ENCODE results near the gene CYP27B1. TPM values are rescaled to one million over a fixed set of nuclear protein-coding genes. Genes with fewer than 3 reads are reported as not detected.
A peak's percentile ranks its signal among the peaks of the same experiment; 100 is the strongest.

CYP27B1 gene
- total and polyA plus RNA-seq, 9 of the 15 experiments (the other 6 are each of a cell fraction or from before 2014, with no cell fraction given): 0.18 to 4.2 (median 1.8) TPM

DNA sequence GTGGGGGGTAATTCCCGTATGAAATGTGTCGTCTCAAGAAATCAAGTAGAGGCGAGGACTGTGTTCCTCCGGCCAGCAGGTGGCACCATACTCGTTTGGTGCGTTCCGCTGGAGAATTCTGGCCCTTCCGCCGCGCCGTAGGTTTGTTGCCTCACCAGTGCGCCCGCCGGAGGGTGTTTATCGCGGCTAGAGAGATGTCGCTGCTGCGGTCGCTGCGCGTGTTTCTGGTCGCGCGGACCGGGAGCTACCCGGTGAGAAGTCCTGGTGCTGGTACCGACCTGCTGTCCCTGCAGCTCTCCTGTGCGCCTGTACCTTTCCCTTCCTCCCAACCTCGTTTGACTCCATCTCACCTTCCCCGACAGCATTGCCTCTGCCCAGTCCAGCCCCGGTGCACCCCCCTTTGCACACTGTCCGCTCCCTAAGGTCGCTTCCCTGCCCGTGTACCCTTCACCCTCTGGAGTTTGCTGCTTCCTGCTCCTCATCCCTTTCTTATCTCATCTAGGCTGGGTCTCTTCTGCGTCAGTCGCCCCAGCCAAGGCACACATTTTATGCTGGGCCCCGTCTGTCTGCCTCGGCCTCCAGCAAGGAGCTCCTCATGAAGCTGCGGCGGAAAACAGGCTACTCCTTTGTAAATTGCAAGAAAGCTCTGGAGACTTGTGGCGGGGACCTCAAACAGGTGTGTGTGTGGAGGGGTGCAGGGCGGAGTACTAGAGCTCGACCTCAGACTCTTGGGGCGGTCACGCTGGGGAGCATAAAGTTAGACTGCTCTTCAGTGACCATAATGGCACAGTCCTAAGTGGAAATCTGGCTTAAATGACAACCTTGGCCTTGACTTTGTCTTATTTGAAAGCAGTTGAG, 16.0 kb upstream of the CYP27B1 start, which contains the start of gene TSFM (continued):
- peak; percentile 85 for TF ChIP-seq JUND (IDR thresholded peaks at IDR 0.05; ENCODE audit: borderline replicate concordance, low read depth, low read length)
- TF ChIP-seq JUND (tag; IDR thresholded peaks at IDR 0.05; ENCODE audit: borderline replicate concordance, low read depth, low read length): peak; percentile 61; the same call in 1 of the 3 replicates
- TF ChIP-seq RBM14 (IDR thresholded peaks at IDR 0.05; ENCODE audit: borderline replicate concordance, insufficient read depth, low read depth, low read length): no peak
- TF ChIP-seq RBM22 (IDR thresholded peaks at IDR 0.05; ENCODE audit: low read depth, low read length, poor library complexity, severe bottlenecking): no peak
- TF ChIP-seq, protein P1, sequence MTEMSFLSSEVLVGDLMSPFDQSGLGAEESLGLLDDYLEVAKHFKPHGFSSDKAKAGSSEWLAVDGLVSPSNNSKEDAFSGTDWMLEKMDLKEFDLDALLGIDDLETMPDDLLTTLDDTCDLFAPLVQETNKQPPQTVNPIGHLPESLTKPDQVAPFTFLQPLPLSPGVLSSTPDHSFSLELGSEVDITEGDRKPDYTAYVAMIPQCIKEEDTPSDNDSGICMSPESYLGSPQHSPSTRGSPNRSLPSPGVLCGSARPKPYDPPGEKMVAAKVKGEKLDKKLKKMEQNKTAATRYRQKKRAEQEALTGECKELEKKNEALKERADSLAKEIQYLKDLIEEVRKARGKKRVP (CRISPR knock-in tag; IDR thresholded peaks at IDR 0.05): peak; percentile 57; the same call in 1 of the 2 replicates
- no peak for TF ChIP-seq XRCC3 (IDR thresholded peaks at IDR 0.05)
- no peak for TF ChIP-seq MTF1 (CRISPR knock-in tag; IDR thresholded peaks at IDR 0.05; ENCODE audit: borderline replicate concordance)
- no peak for TF ChIP-seq ZFP1 (CRISPR knock-in tag; IDR thresholded peaks at IDR 0.05)
- no peak for TF ChIP-seq ZNF507 (tag; conservative IDR thresholded peaks at IDR 0.05)
- no peak for TF ChIP-seq CCAR2 (IDR thresholded peaks at IDR 0.05; ENCODE audit: low read depth, low read length)
- peak; percentile 96 for TF ChIP-seq CEBPB (tag; IDR thresholded peaks at IDR 0.05)
- TF ChIP-seq RBM34 (IDR thresholded peaks at IDR 0.05; ENCODE audit: borderline replicate concordance, insufficient read depth, low read length): no peak
- TF ChIP-seq HDAC8 (tag; IDR thresholded peaks at IDR 0.05): 0 out of 2 replicates have a peak, but pooled peaks have one; percentile 28
- no peak for TF ChIP-seq CHCHD3 (CRISPR knock-in tag; IDR thresholded peaks at IDR 0.05)
- TF ChIP-seq MAFF (IDR thresholded peaks at IDR 0.05; ENCODE audit: low read length): no peak
- no peak; the same call in 1 of the 2 replicates for TF ChIP-seq MYNN (IDR thresholded peaks at IDR 0.05)
- TF ChIP-seq MYNN (CRISPR knock-in tag; IDR thresholded peaks at IDR 0.05): no peak
- TF ChIP-seq E2F3 (CRISPR knock-in tag; IDR thresholded peaks at IDR 0.05): no peak; the same call in 1 of the 2 replicates
- no peak for TF ChIP-seq RAD51 (IDR thresholded peaks at IDR 0.05; ENCODE audit: borderline replicate concordance, low read depth)
- TF ChIP-seq, protein P2, sequence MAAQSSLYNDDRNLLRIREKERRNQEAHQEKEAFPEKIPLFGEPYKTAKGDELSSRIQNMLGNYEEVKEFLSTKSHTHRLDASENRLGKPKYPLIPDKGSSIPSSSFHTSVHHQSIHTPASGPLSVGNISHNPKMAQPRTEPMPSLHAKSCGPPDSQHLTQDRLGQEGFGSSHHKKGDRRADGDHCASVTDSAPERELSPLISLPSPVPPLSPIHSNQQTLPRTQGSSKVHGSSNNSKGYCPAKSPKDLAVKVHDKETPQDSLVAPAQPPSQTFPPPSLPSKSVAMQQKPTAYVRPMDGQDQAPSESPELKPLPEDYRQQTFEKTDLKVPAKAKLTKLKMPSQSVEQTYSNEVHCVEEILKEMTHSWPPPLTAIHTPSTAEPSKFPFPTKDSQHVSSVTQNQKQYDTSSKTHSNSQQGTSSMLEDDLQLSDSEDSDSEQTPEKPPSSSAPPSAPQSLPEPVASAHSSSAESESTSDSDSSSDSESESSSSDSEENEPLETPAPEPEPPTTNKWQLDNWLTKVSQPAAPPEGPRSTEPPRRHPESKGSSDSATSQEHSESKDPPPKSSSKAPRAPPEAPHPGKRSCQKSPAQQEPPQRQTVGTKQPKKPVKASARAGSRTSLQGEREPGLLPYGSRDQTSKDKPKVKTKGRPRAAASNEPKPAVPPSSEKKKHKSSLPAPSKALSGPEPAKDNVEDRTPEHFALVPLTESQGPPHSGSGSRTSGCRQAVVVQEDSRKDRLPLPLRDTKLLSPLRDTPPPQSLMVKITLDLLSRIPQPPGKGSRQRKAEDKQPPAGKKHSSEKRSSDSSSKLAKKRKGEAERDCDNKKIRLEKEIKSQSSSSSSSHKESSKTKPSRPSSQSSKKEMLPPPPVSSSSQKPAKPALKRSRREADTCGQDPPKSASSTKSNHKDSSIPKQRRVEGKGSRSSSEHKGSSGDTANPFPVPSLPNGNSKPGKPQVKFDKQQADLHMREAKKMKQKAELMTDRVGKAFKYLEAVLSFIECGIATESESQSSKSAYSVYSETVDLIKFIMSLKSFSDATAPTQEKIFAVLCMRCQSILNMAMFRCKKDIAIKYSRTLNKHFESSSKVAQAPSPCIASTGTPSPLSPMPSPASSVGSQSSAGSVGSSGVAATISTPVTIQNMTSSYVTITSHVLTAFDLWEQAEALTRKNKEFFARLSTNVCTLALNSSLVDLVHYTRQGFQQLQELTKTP (IDR thresholded peaks at IDR 0.05; ENCODE audit: low read depth in 1 of 2, partially characterized antibody in 2 of 2): peak; percentile 51 to 81
- TF ChIP-seq, protein P3, sequence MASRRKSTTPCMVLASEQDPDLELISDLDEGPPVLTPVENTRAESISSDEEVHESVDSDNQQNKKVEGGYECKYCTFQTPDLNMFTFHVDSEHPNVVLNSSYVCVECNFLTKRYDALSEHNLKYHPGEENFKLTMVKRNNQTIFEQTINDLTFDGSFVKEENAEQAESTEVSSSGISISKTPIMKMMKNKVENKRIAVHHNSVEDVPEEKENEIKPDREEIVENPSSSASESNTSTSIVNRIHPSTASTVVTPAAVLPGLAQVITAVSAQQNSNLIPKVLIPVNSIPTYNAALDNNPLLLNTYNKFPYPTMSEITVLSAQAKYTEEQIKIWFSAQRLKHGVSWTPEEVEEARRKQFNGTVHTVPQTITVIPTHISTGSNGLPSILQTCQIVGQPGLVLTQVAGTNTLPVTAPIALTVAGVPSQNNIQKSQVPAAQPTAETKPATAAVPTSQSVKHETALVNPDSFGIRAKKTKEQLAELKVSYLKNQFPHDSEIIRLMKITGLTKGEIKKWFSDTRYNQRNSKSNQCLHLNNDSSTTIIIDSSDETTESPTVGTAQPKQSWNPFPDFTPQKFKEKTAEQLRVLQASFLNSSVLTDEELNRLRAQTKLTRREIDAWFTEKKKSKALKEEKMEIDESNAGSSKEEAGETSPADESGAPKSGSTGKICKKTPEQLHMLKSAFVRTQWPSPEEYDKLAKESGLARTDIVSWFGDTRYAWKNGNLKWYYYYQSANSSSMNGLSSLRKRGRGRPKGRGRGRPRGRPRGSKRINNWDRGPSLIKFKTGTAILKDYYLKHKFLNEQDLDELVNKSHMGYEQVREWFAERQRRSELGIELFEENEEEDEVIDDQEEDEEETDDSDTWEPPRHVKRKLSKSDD (conservative IDR thresholded peaks at IDR 0.05; ENCODE audit: low read length): no peak
- no peak for TF ChIP-seq ZEB2 (IDR thresholded peaks at IDR 0.05)
